ENCODE data around the gene SCAMP4. TPM values are rescaled to one million over a fixed set of nuclear protein-coding genes. Genes with fewer than 3 reads are reported as not detected.

SCAMP4 gene
- total RNA-seq, 1 donor = 70.6 TPM

GRCh38 chr19:1922803-1923202 is 17.6 kb downstream of the SCAMP4 start:
- TF ChIP-seq CTCF (IDR thresholded peaks at IDR 0.05; ENCODE audit: extremely low read depth, low read depth, low read length) = no peak
- no peaks in the 10 kb centered on the region for H3K4me1 ChIP-seq (ENCODE audit: insufficient read depth, low read length)
- no peak for DNase-seq (ENCODE audit: insufficient read length, low spot score, missing footprints)
- no peaks in the 10 kb centered on the region for H3K79me2 ChIP-seq (ENCODE audit: insufficient read depth, low read length)
- H3K4me2 ChIP-seq (ENCODE audit: insufficient read depth, low read length) = no peak overlapping the region
- H3K27ac ChIP-seq (ENCODE audit: low read depth, low read length) = no peak overlapping the region
- H4K20me1 ChIP-seq (ENCODE audit: insufficient read depth, low read length) = no peaks in the 10 kb centered on the region
- H3K9me3 ChIP-seq (ENCODE audit: low read depth, low read length) = no peaks in the 10 kb centered on the region
- no peak overlapping the region for H3K4me3 ChIP-seq (ENCODE audit: insufficient read depth, low read length)
- H3K36me3 ChIP-seq (ENCODE audit: insufficient read depth, low read length) = peaks cover 44% of the 10 kb centered on the region
- H3K27me3 ChIP-seq (ENCODE audit: insufficient read depth, low read length) = no peaks in the 10 kb centered on the region
- H2AFZ ChIP-seq (ENCODE audit: low read length) = no peak overlapping the region

GRCh38 chr19:1923319-1923718 is 18.1 kb downstream of the SCAMP4 start:
- Histone ChIP-seq H3K4me2 (ENCODE audit: insufficient read depth, low read length) (no peak overlapping the region), H3K27me3 (ENCODE audit: insufficient read depth, low read length) (no peaks in the 10 kb centered on the region), H3K9me3 (ENCODE audit: low read depth, low read length) (no peaks in the 10 kb centered on the region), H3K27ac (ENCODE audit: low read depth, low read length) (no peak overlapping the region), H2AFZ (ENCODE audit: low read length) (no peak overlapping the region), H4K20me1 (ENCODE audit: insufficient read depth, low read length) (no peaks in the 10 kb centered on the region), H3K4me1 (ENCODE audit: insufficient read depth, low read length) (no peaks in the 10 kb centered on the region), H3K4me3 (ENCODE audit: insufficient read depth, low read length) (no peak overlapping the region), H3K79me2 (ENCODE audit: insufficient read depth, low read length) (no peaks in the 10 kb centered on the region), H3K36me3 (ENCODE audit: insufficient read depth, low read length) (peaks cover 44% of the 10 kb centered on the region)
- no peak for TF ChIP-seq CTCF (IDR thresholded peaks at IDR 0.05; ENCODE audit: extremely low read depth, low read depth, low read length)
- DNase-seq (ENCODE audit: insufficient read length, low spot score, missing footprints) = peak; percentile 26

GRCh38 chr19:1924320-1924961 is 19.2 kb downstream of the SCAMP4 start:
- Histone ChIP-seq H3K27me3 (ENCODE audit: insufficient read depth, low read length) (no peaks in the 10 kb centered on the region), H3K27ac (ENCODE audit: low read depth, low read length) (no peak overlapping the region), H3K4me3 (ENCODE audit: insufficient read depth, low read length) (no peak overlapping the region), H3K4me2 (ENCODE audit: insufficient read depth, low read length) (no peak overlapping the region), H3K9me3 (ENCODE audit: low read depth, low read length) (no peaks in the 10 kb centered on the region), H3K79me2 (ENCODE audit: insufficient read depth, low read length) (no peaks in the 10 kb centered on the region), H4K20me1 (ENCODE audit: insufficient read depth, low read length) (no peaks in the 10 kb centered on the region), H3K36me3 (ENCODE audit: insufficient read depth, low read length) (peaks cover 37% of the 10 kb centered on the region), H3K4me1 (ENCODE audit: insufficient read depth, low read length) (peaks cover under 1% of the 10 kb centered on the region), H2AFZ (ENCODE audit: low read length) (no peak overlapping the region)
- peak; percentile 50 for DNase-seq (ENCODE audit: insufficient read length, low spot score, missing footprints)
- TF ChIP-seq CTCF (IDR thresholded peaks at IDR 0.05; ENCODE audit: extremely low read depth, low read depth, low read length) = no peak

- Histone ChIP-seq H3K4me2 (ENCODE audit: insufficient read depth, low read length) (no peak overlapping the region), H3K9me3 (ENCODE audit: low read depth, low read length) (no peaks in the 10 kb centered on the region), H4K20me1 (ENCODE audit: insufficient read depth, low read length) (no peaks in the 10 kb centered on the region), H3K79me2 (ENCODE audit: insufficient read depth, low read length) (no peaks in the 10 kb centered on the region), H3K4me3 (ENCODE audit: insufficient read depth, low read length) (no peak overlapping the region), H3K27ac (ENCODE audit: low read depth, low read length) (no peak overlapping the region), H3K36me3 (ENCODE audit: insufficient read depth, low read length) (peaks cover 29% of the 10 kb centered on the region), H2AFZ (ENCODE audit: low read length) (no peak overlapping the region), H3K27me3 (ENCODE audit: insufficient read depth, low read length) (no peaks in the 10 kb centered on the region), H3K4me1 (ENCODE audit: insufficient read depth, low read length) (peaks cover 9% of the 10 kb centered on the region)
- no peak for TF ChIP-seq CTCF (IDR thresholded peaks at IDR 0.05; ENCODE audit: extremely low read depth, low read depth, low read length)
- peak; percentile 32 for DNase-seq (ENCODE audit: insufficient read length, low spot score, missing footprints)
Observed at GRCh38 chr19:1925544-1925943, 20.3 kb downstream of the SCAMP4 start.
